Liver (tissue), 9 donors: ENCODE data around the gene STX11. TPM values are rescaled to one million over a fixed set of nuclear protein-coding genes. Genes with fewer than 3 reads are reported as not detected.
A peak's percentile ranks its signal among the peaks of the same experiment; 100 is the strongest.

Source experiments
- DNase-seq: peaks from one replicate; pipeline ENCODE4 v3.0.0-alpha.2; 2017; ENCODE audit warnings: low spot score
- H3K27ac ChIP-seq, 2 donors: one replicate each; pipeline ENCODE4 v1.7.0; 2013; ENCODE audit warnings: inconsistent platforms in 2 of 2, low read length in 2 of 2, control low read depth in 1 of 2, low read depth in 1 of 2, mild to moderate bottlenecking in 1 of 2
- H3K27me3 ChIP-seq, 4 donors: one replicate each; pipeline versions ENCODE4 v1.6.1 to v1.7.0; 2013; ENCODE audit warnings: low read length in 3 of 4, inconsistent platforms in 1 of 4, mild to moderate bottlenecking in 1 of 4, moderate library complexity in 1 of 4; ENCODE audit not compliant: control insufficient read depth in 4 of 4, insufficient read depth in 4 of 4
- H3K36me3 ChIP-seq, 4 donors: one replicate each; pipeline versions ENCODE4 v1.6.1 to v1.7.0; 2013; ENCODE audit warnings: low read length in 3 of 4, mild to moderate bottlenecking in 3 of 4, low read depth in 1 of 4, moderate library complexity in 1 of 4; ENCODE audit not compliant: control insufficient read depth in 4 of 4, insufficient read depth in 3 of 4
- H3K4me1 ChIP-seq, 4 donors: one replicate each; pipeline versions ENCODE4 v1.6.1 to v1.7.0; 2013; ENCODE audit warnings: low read length in 3 of 4, mild to moderate bottlenecking in 3 of 4, moderate library complexity in 1 of 4; ENCODE audit not compliant: control insufficient read depth in 4 of 4, insufficient read depth in 4 of 4
- H3K4me3 ChIP-seq, 3 donors: one replicate each; pipeline versions ENCODE4 v1.6.1 to v1.7.0; 2013; ENCODE audit warnings: low read length in 3 of 3, control low read depth in 1 of 3, low read depth in 1 of 3, mild to moderate bottlenecking in 1 of 3
- H3K9ac ChIP-seq, 2 donors: one replicate each; pipeline ENCODE4 v1.7.0; 2013; ENCODE audit warnings: low read length in 2 of 2, mild to moderate bottlenecking in 2 of 2, moderate library complexity in 2 of 2, control low read depth in 1 of 2, low read depth in 1 of 2
- H3K9me3 ChIP-seq, 4 donors: one replicate each; pipeline versions ENCODE4 v1.6.1 to v1.7.0; 2013; ENCODE audit warnings: low read length in 3 of 4; ENCODE audit not compliant: control insufficient read depth in 4 of 4
- EGR1 ChIP-seq, 2 donors: IDR thresholded peaks; 2 replicates each; pipeline ENCODE4 v1.6.1; 2016 to 2018; ENCODE audit warnings: antibody characterized with exemption in 2 of 2, low read depth in 2 of 2
- FOXA1 ChIP-seq: IDR thresholded peaks from 2 replicates; pipeline ENCODE4 v1.6.1; 2016; ENCODE audit warnings: antibody characterized with exemption
- FOXA2 ChIP-seq: IDR thresholded peaks from 2 replicates; pipeline ENCODE4 v1.6.1; 2016; ENCODE audit warnings: antibody characterized with exemption
- GABPA ChIP-seq, 2 donors: IDR thresholded peaks in 1 of 2; conservative IDR thresholded peaks in 1 of 2; 2 replicates each; pipeline ENCODE4 v1.6.1; 2016; ENCODE audit warnings: antibody characterized with exemption in 2 of 2, mild to moderate bottlenecking in 1 of 2, moderate library complexity in 1 of 2
- HNF4A ChIP-seq, 2 donors: conservative IDR thresholded peaks; 2 replicates each; pipeline ENCODE4 v1.6.1; 2016; ENCODE audit warnings: antibody characterized with exemption in 2 of 2, mild to moderate bottlenecking in 2 of 2
- HNF4G ChIP-seq: IDR thresholded peaks from 2 replicates; pipeline ENCODE4 v1.6.1; 2016; ENCODE audit warnings: antibody characterized with exemption
- JUND ChIP-seq, 2 donors: IDR thresholded peaks; 2 replicates each; pipeline ENCODE4 v1.6.1; 2016; ENCODE audit warnings: antibody characterized with exemption in 2 of 2
- NR2F2 ChIP-seq: IDR thresholded peaks from 2 replicates; pipeline ENCODE4 v1.6.1; 2016; ENCODE audit warnings: antibody characterized with exemption
- RAD21 ChIP-seq, 2 donors: IDR thresholded peaks; 2 replicates each; pipeline ENCODE4 v1.6.1; 2016; ENCODE audit warnings: antibody characterized with exemption in 2 of 2, mild to moderate bottlenecking in 2 of 2
- RXRA ChIP-seq, 2 donors: IDR thresholded peaks; 2 replicates each; pipeline ENCODE4 v1.6.1; 2017 to 2018; ENCODE audit warnings: antibody characterized with exemption in 2 of 2, mild to moderate bottlenecking in 1 of 2
- SP1 ChIP-seq: IDR thresholded peaks from 2 replicates; pipeline ENCODE4 v1.6.1; 2018; ENCODE audit warnings: antibody characterized with exemption, mild to moderate bottlenecking
- TAF1 ChIP-seq: conservative IDR thresholded peaks from 2 replicates; pipeline ENCODE4 v1.6.1; 2016; ENCODE audit warnings: antibody characterized with exemption, mild to moderate bottlenecking
- YY1 ChIP-seq: IDR thresholded peaks from 2 replicates; pipeline ENCODE4 v1.6.1; 2016; ENCODE audit warnings: antibody characterized with exemption, mild to moderate bottlenecking
- WGBS: extraction: QIAGEN DNeasy Blood & Tissue Kit; methylation state at CpG from one replicate; pipeline ENCODE4 v1.1.7; 2013; 5-methylcytosine and 5-hydroxymethylcytosine counted together
- polyA plus RNA-seq, 2 donors: library from polyadenylated mRNA; stranded (reverse) in 1 of 2; unstranded in 1 of 2; fragments of 200-250 nt in 1 of 2; fragments of >200 nt in 1 of 2; fragmentation: Nextera tagmentation in 1 of 2; extraction: Ambion mirVana in 1 of 2; gene quantifications; one replicate each; pipeline versions ENCODE4 v1.2.1 to v1.2.3, GENCODE V29; 2013 to 2015
- total RNA-seq, 2 donors: library from RNA; depleted of rRNA; stranded (reverse); fragments of >200 nt; gene quantifications; one replicate each; pipeline ENCODE4 v1.2.3, GENCODE V29; 2014
- TF ChIP-seq, protein P1 (sequence below): IDR thresholded peaks from 2 replicates; pipeline ENCODE4 v1.6.1; 2016; ENCODE audit warnings: antibody characterized with exemption
- TF ChIP-seq, protein P2 (sequence below): IDR thresholded peaks from 2 replicates; pipeline ENCODE4 v1.6.1; 2016; ENCODE audit warnings: antibody characterized with exemption, mild to moderate bottlenecking
- TF ChIP-seq, protein P3 (sequence below): fragments of 150-350 bp; IDR thresholded peaks from 2 replicates; pipeline ENCODE4 v1.5.1; 2017; ENCODE audit warnings: improper control_type of control experiment, low read depth, low read length; ENCODE audit not compliant: missing input control
- TF ChIP-seq, protein P4 (sequence below): IDR thresholded peaks from 2 replicates; pipeline ENCODE4 v1.6.1; 2016; ENCODE audit warnings: antibody characterized with exemption
- TF ChIP-seq, protein P5 (sequence below): IDR thresholded peaks from 2 replicates; pipeline ENCODE4 v1.6.1; 2016; ENCODE audit warnings: antibody characterized with exemption
- donor health status: healthy.
- donor health status: healthy.
- donor health status: healthy.
- donor health status: healthy.
- donor health status: healthy.

STX11 gene
- total and polyA plus RNA-seq, 4 donors: 1.3 to 4.9 (median 3.4) TPM

DNA sequence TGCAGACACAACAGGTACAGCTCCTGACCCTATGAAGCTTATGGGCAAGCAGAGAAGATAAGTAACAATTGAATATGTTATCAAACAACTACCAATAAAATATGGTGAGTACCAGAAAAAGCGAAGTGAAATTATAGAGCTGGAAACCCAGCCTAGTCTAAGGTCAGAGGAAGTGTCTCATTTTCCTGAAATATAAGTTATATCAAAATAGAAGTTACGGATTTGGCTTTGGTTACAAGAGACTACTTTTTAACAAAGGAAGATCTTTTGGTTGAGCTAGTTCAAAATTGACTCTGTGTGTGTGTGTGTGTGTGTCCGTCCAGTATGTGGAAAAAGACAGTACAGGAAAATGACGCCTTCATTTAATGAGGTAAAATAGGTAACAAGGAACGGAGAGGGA lies 8.9 kb downstream of the STX11 start:
- Histone ChIP-seq H3K9me3 (no peaks in the 10 kb centered on the region), H3K27ac (peak overlapping the region in 1 of 2 donors; percentile 11), H3K4me1 (peaks cover 0 to 8% (median 4%) of the 10 kb centered on the region in 4 donors), H3K36me3 (no peaks in the 10 kb centered on the region), H3K9ac (no peak overlapping the region), H3K27me3 (no peaks in the 10 kb centered on the region), H3K4me3 (no peak overlapping the region)
- TF ChIP-seq, protein P1, sequence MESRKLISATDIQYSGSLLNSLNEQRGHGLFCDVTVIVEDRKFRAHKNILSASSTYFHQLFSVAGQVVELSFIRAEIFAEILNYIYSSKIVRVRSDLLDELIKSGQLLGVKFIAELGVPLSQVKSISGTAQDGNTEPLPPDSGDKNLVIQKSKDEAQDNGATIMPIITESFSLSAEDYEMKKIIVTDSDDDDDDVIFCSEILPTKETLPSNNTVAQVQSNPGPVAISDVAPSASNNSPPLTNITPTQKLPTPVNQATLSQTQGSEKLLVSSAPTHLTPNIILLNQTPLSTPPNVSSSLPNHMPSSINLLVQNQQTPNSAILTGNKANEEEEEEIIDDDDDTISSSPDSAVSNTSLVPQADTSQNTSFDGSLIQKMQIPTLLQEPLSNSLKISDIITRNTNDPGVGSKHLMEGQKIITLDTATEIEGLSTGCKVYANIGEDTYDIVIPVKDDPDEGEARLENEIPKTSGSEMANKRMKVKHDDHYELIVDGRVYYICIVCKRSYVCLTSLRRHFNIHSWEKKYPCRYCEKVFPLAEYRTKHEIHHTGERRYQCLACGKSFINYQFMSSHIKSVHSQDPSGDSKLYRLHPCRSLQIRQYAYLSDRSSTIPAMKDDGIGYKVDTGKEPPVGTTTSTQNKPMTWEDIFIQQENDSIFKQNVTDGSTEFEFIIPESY: no peak
- TF ChIP-seq RAD21 (IDR thresholded peaks at IDR 0.05): no peak
- no peak for TF ChIP-seq SP1
- TF ChIP-seq GABPA (IDR thresholded peaks at IDR 0.05 in 1 of 2, conservative IDR thresholded peaks at IDR 0.05 in 1 of 2): no peak
- no peak for TF ChIP-seq FOXA2
- no peak for TF ChIP-seq EGR1 (IDR thresholded peaks at IDR 0.05; ENCODE audit: low read depth in 2 of 2)
- TF ChIP-seq JUND (IDR thresholded peaks at IDR 0.05): no peak
- TF ChIP-seq, protein P2, sequence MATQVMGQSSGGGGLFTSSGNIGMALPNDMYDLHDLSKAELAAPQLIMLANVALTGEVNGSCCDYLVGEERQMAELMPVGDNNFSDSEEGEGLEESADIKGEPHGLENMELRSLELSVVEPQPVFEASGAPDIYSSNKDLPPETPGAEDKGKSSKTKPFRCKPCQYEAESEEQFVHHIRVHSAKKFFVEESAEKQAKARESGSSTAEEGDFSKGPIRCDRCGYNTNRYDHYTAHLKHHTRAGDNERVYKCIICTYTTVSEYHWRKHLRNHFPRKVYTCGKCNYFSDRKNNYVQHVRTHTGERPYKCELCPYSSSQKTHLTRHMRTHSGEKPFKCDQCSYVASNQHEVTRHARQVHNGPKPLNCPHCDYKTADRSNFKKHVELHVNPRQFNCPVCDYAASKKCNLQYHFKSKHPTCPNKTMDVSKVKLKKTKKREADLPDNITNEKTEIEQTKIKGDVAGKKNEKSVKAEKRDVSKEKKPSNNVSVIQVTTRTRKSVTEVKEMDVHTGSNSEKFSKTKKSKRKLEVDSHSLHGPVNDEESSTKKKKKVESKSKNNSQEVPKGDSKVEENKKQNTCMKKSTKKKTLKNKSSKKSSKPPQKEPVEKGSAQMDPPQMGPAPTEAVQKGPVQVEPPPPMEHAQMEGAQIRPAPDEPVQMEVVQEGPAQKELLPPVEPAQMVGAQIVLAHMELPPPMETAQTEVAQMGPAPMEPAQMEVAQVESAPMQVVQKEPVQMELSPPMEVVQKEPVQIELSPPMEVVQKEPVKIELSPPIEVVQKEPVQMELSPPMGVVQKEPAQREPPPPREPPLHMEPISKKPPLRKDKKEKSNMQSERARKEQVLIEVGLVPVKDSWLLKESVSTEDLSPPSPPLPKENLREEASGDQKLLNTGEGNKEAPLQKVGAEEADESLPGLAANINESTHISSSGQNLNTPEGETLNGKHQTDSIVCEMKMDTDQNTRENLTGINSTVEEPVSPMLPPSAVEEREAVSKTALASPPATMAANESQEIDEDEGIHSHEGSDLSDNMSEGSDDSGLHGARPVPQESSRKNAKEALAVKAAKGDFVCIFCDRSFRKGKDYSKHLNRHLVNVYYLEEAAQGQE: no peak
- TF ChIP-seq, protein P3, sequence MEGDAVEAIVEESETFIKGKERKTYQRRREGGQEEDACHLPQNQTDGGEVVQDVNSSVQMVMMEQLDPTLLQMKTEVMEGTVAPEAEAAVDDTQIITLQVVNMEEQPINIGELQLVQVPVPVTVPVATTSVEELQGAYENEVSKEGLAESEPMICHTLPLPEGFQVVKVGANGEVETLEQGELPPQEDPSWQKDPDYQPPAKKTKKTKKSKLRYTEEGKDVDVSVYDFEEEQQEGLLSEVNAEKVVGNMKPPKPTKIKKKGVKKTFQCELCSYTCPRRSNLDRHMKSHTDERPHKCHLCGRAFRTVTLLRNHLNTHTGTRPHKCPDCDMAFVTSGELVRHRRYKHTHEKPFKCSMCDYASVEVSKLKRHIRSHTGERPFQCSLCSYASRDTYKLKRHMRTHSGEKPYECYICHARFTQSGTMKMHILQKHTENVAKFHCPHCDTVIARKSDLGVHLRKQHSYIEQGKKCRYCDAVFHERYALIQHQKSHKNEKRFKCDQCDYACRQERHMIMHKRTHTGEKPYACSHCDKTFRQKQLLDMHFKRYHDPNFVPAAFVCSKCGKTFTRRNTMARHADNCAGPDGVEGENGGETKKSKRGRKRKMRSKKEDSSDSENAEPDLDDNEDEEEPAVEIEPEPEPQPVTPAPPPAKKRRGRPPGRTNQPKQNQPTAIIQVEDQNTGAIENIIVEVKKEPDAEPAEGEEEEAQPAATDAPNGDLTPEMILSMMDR: no peak
- TF ChIP-seq HNF4A (conservative IDR thresholded peaks at IDR 0.05): no peak
- no peak for TF ChIP-seq TAF1
- TF ChIP-seq FOXA1: no peak
- TF ChIP-seq RXRA (IDR thresholded peaks at IDR 0.05): no peak
- TF ChIP-seq, protein P4, sequence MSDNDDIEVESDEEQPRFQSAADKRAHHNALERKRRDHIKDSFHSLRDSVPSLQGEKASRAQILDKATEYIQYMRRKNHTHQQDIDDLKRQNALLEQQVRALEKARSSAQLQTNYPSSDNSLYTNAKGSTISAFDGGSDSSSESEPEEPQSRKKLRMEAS: no peak
- no peak for TF ChIP-seq NR2F2
- TF ChIP-seq YY1: no peak
- no peak for TF ChIP-seq HNF4G
- TF ChIP-seq, protein P5, sequence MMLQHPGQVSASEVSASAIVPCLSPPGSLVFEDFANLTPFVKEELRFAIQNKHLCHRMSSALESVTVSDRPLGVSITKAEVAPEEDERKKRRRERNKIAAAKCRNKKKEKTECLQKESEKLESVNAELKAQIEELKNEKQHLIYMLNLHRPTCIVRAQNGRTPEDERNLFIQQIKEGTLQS: no peak
- 67% methylated on average over 5 of the region's 5 CpGs for WGBS
- no peak for DNase-seq
